NCI-H2107 (cell line): ENCODE results near the gene ASPG.

ENCODE experiments used
- DNase-seq: peaks from one replicate; lab custom pipeline; 2025; lab: John Stamatoyannopoulos, UW

The ASPG gene

GRCh38 chr14:104075530-104076151, 9.9 kb upstream of the ASPG start:
- DNase-seq, result no peak

- DNase-seq, result no peak
Observed at GRCh38 chr14:104076743-104077142, 8.8 kb upstream of the ASPG start.

GRCh38 chr14:104078031-104078455, 7.5 kb upstream of the ASPG start:
- peak; percentile 92 for DNase-seq

GRCh38 chr14:104080376-104081260, 4.9 kb upstream of the ASPG start:
- no peak for DNase-seq

- no peak for DNase-seq
Observed at GRCh38 chr14:104081261-104081835, 4.2 kb upstream of the ASPG start.

GRCh38 chr14:104081951-104082464, 3.5 kb upstream of the ASPG start:
- no peak for DNase-seq

GRCh38 chr14:104082807-104083206, 2.7 kb upstream of the ASPG start:
- no peak for DNase-seq

- no peak for DNase-seq
Observed at GRCh38 chr14:104084251-104085002, 1.1 kb upstream of the ASPG start.

- DNase-seq, result no peak
Observed at GRCh38 chr14:104085889-104086201, 345 bp downstream of the ASPG start.

- no peak for DNase-seq
Observed at GRCh38 chr14:104086210-104086660, 735 bp downstream of the ASPG start.

GRCh38 chr14:104086661-104087461, 1.4 kb downstream of the ASPG start:
- no peak for DNase-seq

- DNase-seq, result no peak
Observed at GRCh38 chr14:104087505-104087904, 2.0 kb downstream of the ASPG start.

- no peak for DNase-seq
Observed at GRCh38 chr14:104087981-104088850, 2.7 kb downstream of the ASPG start.

GRCh38 chr14:104090071-104090748, 4.7 kb downstream of the ASPG start:
- DNase-seq, result no peak

GRCh38 chr14:104091061-104091926, 5.8 kb downstream of the ASPG start:
- no peak for DNase-seq

- no peak for DNase-seq
Observed at GRCh38 chr14:104091927-104092771, 6.6 kb downstream of the ASPG start.

GRCh38 chr14:104092931-104093365, 7.4 kb downstream of the ASPG start:
- DNase-seq, result no peak
